Spleen (tissue), 11 donors: ENCODE results near the gene AMOTL2. TPM values are rescaled to one million over a fixed set of nuclear protein-coding genes. Genes with fewer than 3 reads are reported as not detected.

Experiments
- DNase-seq: peaks from one replicate; pipeline ENCODE4 v3.0.0-alpha.2; 2020
- H3K27ac ChIP-seq, 8 donors: fragments of 200-600 bp; sonication (generic) in 7 of 8; 1 replicate in 4 of 8; 2 replicates in 4 of 8; pipeline versions ENCODE4 v1.5.0 to v1.8.0; 2016 to 2021; ENCODE audit warnings: inconsistent platforms in 4 of 8, mild to moderate bottlenecking in 4 of 8, moderate library complexity in 1 of 8
- H3K27me3 ChIP-seq, 7 donors: fragments of 200-600 bp; sonication (generic) in 6 of 7; replicated peaks in 1 of 7; 1 replicate in 4 of 7; 2 replicates in 3 of 7; pipeline versions ENCODE4 v1.5.0 to v1.8.0; 2016 to 2021; ENCODE audit warnings: inconsistent platforms in 3 of 7, mild to moderate bottlenecking in 1 of 7
- H3K36me3 ChIP-seq, 6 donors: fragments of 200-600 bp; sonication (generic) in 5 of 6; 1 replicate in 4 of 6; 2 replicates in 2 of 6; pipeline versions ENCODE4 v1.5.0 to v1.8.0; 2016 to 2021; ENCODE audit warnings: inconsistent platforms in 2 of 6
- H3K4me1 ChIP-seq, 6 donors: fragments of 200-600 bp; sonication (generic) in 5 of 6; 1 replicate in 3 of 6; 2 replicates in 3 of 6; pipeline versions ENCODE4 v1.5.0 to v1.8.0; 2016 to 2021; ENCODE audit warnings: inconsistent platforms in 3 of 6
- H3K4me3 ChIP-seq, 8 donors: fragments of 200-600 bp; sonication (generic) in 7 of 8; 1 replicate in 4 of 8; 2 replicates in 4 of 8; pipeline versions ENCODE4 v1.5.0 to v1.8.0; 2016 to 2021; ENCODE audit warnings: inconsistent platforms in 4 of 8, mild to moderate bottlenecking in 4 of 8, moderate library complexity in 2 of 8
- H3K9me3 ChIP-seq, 8 donors: fragments of 200-600 bp; sonication (generic) in 7 of 8; 1 replicate in 4 of 8; 2 replicates in 4 of 8; pipeline versions ENCODE4 v1.5.0 to v1.8.0; 2016 to 2021; ENCODE audit warnings: inconsistent platforms in 4 of 8
- POLR2A ChIP-seq, 3 donors: fragments of 450-650 bp; IDR thresholded peaks; one replicate each; pipeline ENCODE4 v1.5.1; 2017; ENCODE audit warnings: antibody characterized with exemption in 3 of 3, mild to moderate bottlenecking in 1 of 3
- POLR2AphosphoS5 ChIP-seq, 3 donors: sonication (generic); formaldehyde crosslinking; IDR thresholded peaks; one replicate each; pipeline ENCODE4 v1.5.1; 2017; ENCODE audit warnings: antibody characterized with exemption in 3 of 3
- WGBS, 5 donors: extraction: QIAGEN DNeasy Blood & Tissue Kit in 3 of 5; methylation state at CpG; one replicate each; pipeline versions ENCODE4 v1.1.5 to v1.1.7; 2013 to 2018; 5-methylcytosine and 5-hydroxymethylcytosine counted together
- intact Hi-C: fragments of 100-400 bp; cut with DNase I; formaldehyde crosslinking; loops from one replicate; pipeline ENCODE4 v1.15.0; 2023; ENCODE audit warnings: low total_unique reads
- polyA plus RNA-seq, 3 donors: library from polyadenylated mRNA; stranded (reverse); fragments of 200-250 nt; gene quantifications; one replicate each; pipeline ENCODE4 v1.2.1, GENCODE V29; 2013
- total RNA-seq, 7 donors: library from RNA; depleted of rRNA in 3 of 7; stranded (reverse); fragments of >200 nt in 3 of 7; fragmentation: NEBNext Ultra II Directional in 4 of 7; extraction: Animal tissue kit (Norgen Biotek cat#: 25700) in 4 of 7; gene quantifications; one replicate each; pipeline versions ENCODE4 v1.1.0 to v1.2.1, GENCODE V29; 2016 to 2021
- TF ChIP-seq, protein P1 (sequence below), 11 experiments: fragments of 200-600 bp in 7 of 11; fragments of 450-650 bp in 4 of 11; sonication (generic) in 4 of 11; IDR thresholded peaks in 8 of 11; conservative IDR thresholded peaks in 3 of 11; 1 replicate in 7 of 11; 2 replicates in 4 of 11; pipeline versions ENCODE4 v1.4.0 to v1.8.0; 2016 to 2021; ENCODE audit warnings: antibody characterized with exemption in 11 of 11, inconsistent platforms in 4 of 11, mild to moderate bottlenecking in 1 of 11
- donor health status: healthy with polysubstance abuse.
- donor health status: DM: no; HTN: no; CAD: no; lungs with moderate emphysema.
- donor health status: DM: no; HTN: no; CAD: no.
- donor health status: Bipolar disorder and iron deficiency.
- donor health status: healthy.
- donor health status: DM: no; HTN: no; CAD: no.
- donor health status: DM: yes; HTN: yes; CAD: no.

The AMOTL2 gene
- total and polyA plus RNA-seq, 10 donors, result 3.8 to 83.4 (median 40.4) TPM

DNA sequence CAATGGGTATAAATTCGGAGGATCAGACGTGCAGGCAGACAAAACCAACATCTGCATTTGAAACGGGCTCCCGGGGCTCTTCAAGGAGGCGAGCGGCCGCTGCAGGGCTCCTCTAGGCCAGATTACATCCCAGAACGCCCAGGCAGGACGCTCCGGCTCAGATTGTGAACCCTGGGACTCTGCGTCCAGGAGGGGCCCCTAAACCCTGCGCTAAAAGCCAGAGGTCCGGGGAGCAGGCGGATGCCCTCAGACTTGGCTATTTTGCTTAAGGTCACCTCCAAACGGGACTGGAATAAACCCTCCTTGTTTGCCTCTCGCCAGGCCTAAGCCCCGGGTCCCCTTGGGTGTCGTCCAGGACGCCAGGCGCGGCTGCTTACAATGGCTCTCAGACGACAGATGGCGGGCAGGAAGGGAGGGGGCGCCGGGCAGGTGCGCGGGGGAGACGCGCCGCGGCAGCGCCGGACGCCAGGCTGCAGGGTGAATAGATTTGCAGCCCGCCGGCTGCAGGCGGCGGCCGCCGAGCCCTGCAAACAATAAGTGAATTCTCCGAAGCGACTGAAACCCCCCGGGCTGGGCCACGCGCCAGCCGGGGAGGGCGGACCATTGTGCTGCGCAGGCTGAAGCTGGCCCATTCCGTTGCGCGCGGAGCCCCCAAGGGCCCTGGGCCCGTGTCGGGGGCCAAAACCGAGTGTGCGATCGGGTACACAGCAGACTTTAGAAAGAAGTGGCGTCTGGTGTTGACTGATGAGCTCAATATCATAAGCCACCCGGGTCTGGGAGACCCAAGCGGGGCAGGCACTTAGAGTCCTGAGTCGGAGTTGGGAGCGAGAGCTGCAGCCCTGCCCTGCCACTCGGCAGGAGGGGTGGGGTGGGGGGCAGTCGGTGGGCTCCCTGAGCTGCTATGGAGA, 32.3 kb upstream of the AMOTL2 start:
- no peak overlapping the region for H3K27ac ChIP-seq
- H3K9me3 ChIP-seq, result peaks cover 0 to 19% (median 13%) of the 10 kb centered on the region in 8 donors
- peaks cover 0 to 13% (median 10%) of the 10 kb centered on the region in 6 donors for H3K4me1 ChIP-seq
- no peak for DNase-seq
- H3K27me3 ChIP-seq, result peaks cover 8 to 71% (median 22%) of the 10 kb centered on the region in 7 donors
- 8 to 30% (median 12%) methylated on average over 15 to 64 of the region's 64 CpGs for WGBS, 5 donors
- H3K4me3 ChIP-seq, result peak overlapping the region in 6 of 8 donors; percentile 14 to 59 (median 25)
- intact Hi-C loops, result no loop called here
- TF ChIP-seq POLR2AphosphoS5 (IDR thresholded peaks at IDR 0.05) (peak in 1 of 3 donors; percentile 19), POLR2A (IDR thresholded peaks at IDR 0.05) (no peak)
- H3K36me3 ChIP-seq, result no peaks in the 10 kb centered on the region

DNA sequence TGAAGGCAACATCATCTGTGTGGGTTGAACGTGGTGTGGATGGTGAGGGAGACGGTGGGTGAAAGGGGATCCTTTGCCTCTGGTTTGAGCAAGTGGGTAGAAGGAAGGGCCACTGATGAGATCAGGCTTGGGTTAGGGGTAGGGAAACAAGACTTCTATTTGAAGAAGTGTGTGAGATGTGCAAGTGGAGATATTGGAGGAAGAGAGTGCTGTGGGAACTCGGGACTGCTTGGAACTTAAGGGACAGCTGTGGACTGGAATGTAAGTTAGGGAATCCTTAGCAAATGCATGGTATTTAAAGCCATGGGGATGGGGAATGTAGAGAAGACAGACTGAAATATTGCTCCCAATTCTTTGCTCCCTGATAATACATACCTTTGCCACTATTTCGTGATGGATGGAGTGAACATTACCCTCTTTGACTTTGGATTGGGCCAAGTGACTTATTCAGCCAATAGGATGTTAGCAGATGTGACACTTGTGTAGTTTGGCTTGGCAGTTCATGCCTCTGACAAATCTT, 30.2 kb upstream of the AMOTL2 start:
- DNase-seq, result no peak
- peaks cover 8 to 63% (median 22%) of the 10 kb centered on the region in 7 donors for H3K27me3 ChIP-seq
- H3K36me3 ChIP-seq, result no peaks in the 10 kb centered on the region
- peaks cover 0 to 13% (median 10%) of the 10 kb centered on the region in 6 donors for H3K4me1 ChIP-seq
- H3K4me3 ChIP-seq, result no peak overlapping the region
- no peak overlapping the region for H3K27ac ChIP-seq
- TF ChIP-seq POLR2AphosphoS5 (IDR thresholded peaks at IDR 0.05) (no peak), POLR2A (IDR thresholded peaks at IDR 0.05) (no peak)
- TF ChIP-seq, protein P1, sequence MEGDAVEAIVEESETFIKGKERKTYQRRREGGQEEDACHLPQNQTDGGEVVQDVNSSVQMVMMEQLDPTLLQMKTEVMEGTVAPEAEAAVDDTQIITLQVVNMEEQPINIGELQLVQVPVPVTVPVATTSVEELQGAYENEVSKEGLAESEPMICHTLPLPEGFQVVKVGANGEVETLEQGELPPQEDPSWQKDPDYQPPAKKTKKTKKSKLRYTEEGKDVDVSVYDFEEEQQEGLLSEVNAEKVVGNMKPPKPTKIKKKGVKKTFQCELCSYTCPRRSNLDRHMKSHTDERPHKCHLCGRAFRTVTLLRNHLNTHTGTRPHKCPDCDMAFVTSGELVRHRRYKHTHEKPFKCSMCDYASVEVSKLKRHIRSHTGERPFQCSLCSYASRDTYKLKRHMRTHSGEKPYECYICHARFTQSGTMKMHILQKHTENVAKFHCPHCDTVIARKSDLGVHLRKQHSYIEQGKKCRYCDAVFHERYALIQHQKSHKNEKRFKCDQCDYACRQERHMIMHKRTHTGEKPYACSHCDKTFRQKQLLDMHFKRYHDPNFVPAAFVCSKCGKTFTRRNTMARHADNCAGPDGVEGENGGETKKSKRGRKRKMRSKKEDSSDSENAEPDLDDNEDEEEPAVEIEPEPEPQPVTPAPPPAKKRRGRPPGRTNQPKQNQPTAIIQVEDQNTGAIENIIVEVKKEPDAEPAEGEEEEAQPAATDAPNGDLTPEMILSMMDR (IDR thresholded peaks at IDR 0.05 in 8 of 11, conservative IDR thresholded peaks at IDR 0.05 in 3 of 11), result no peak
- H3K9me3 ChIP-seq, result peaks cover 0 to 19% (median 13%) of the 10 kb centered on the region in 8 donors
- WGBS, 5 donors, result 76 to 93% (median 83%) methylated on average over 4 of the region's 4 CpGs
- intact Hi-C loops, result no loop called here

DNA sequence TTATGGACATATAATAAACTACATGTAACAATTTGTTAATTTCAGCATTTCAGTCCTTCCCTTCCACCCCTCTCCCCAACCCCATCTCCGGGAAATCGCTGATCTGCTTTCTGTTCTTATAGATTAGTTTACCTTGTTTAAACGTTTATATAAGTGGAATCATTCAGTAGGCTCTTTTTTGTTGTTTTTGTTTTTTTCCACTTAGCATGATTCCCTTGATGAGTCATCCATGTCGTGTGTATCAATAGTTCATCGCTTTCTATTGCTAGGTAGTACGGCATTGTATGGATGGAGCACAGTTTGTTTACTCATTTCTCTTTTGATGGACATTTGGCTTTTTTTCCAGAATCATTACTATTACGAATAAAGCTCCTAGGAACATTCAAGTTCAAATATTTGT, 23.5 kb upstream of the AMOTL2 start:
- Histone ChIP-seq H3K27me3 (peaks cover 0 to 51% (median 0%) of the 10 kb centered on the region in 7 donors), H3K36me3 (no peaks in the 10 kb centered on the region), H3K27ac (no peak overlapping the region), H3K9me3 (peaks cover 0 to 12% (median 10%) of the 10 kb centered on the region in 8 donors), H3K4me3 (no peak overlapping the region), H3K4me1 (no peaks in the 10 kb centered on the region)
- intact Hi-C loops, result no loop called here
- TF ChIP-seq POLR2AphosphoS5 (IDR thresholded peaks at IDR 0.05) (no peak), POLR2A (IDR thresholded peaks at IDR 0.05) (no peak)
- TF ChIP-seq, protein P1 (IDR thresholded peaks at IDR 0.05 in 8 of 11, conservative IDR thresholded peaks at IDR 0.05 in 3 of 11), result no peak
- no peak for DNase-seq
- WGBS, 5 donors, result 86 to 94% (median 88%) methylated on average over 7 of the region's 7 CpGs

DNA sequence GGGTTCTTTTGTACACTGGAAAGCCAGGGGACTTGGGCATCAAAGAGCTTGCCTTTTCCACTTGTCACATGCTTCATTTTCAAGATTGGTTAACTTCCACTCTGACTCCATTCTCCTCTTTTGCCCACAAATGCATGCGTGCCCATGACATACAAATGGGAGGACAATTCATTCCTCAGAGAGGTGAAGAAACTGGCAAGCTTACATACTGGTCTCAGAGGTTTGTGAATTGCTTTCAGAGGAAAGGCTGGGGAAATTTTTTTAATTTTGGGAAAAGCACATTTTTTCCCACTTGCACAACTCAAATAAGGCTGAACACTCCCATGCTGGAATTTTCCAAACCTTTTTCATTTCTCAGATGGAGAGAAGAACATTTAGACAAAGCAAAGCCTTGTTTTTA, 20.9 kb upstream of the AMOTL2 start:
- H3K27me3 ChIP-seq, result peaks cover 0 to 51% (median 0%) of the 10 kb centered on the region in 7 donors
- no peaks in the 10 kb centered on the region for H3K36me3 ChIP-seq
- 89 to 100% (median 93%) methylated on average over 1 of the region's 1 CpG for WGBS, 5 donors
- TF ChIP-seq POLR2A (IDR thresholded peaks at IDR 0.05), result no peak
- TF ChIP-seq POLR2AphosphoS5 (IDR thresholded peaks at IDR 0.05), result no peak
- TF ChIP-seq, protein P1 (IDR thresholded peaks at IDR 0.05 in 8 of 11, conservative IDR thresholded peaks at IDR 0.05 in 3 of 11), result no peak
- H3K27ac ChIP-seq, result peak overlapping the region in 2 of 8 donors; percentile 8 to 11
- H3K9me3 ChIP-seq, result no peaks in the 10 kb centered on the region
- H3K4me3 ChIP-seq, result no peak overlapping the region
- intact Hi-C loops, result no loop called here
- peaks cover 0 to 5% (median 0%) of the 10 kb centered on the region in 6 donors for H3K4me1 ChIP-seq
- DNase-seq, result no peak
